AG09309 (cell line): ENCODE data around the gene BUD13.

Experiments used
- DNase-seq: peaks from one replicate; pipeline ENCODE4 v3.0.0-alpha.2; 2010; ENCODE audit warnings: low read depth
- H3K4me3 ChIP-seq: 2 replicates; pipeline ENCODE4 v1.5.1; 2011; ENCODE audit warnings: mild to moderate bottlenecking, low read depth, low read length, moderate library complexity; ENCODE audit not compliant: control insufficient read depth
- CTCF ChIP-seq: IDR thresholded peaks from 2 replicates; pipeline ENCODE4 v1.5.1; 2011; ENCODE audit warnings: mild to moderate bottlenecking, low read depth, low read length, inconsistent platforms; ENCODE audit not compliant: insufficient read depth, control insufficient read depth; ENCODE audit errors: missing control alignments

The BUD13 gene

GRCh38 chr11:116792869-116793771 lies 20.3 kb upstream of the BUD13 start:
- no peak for DNase-seq
- no peak overlapping the region for H3K4me3 ChIP-seq
- TF ChIP-seq CTCF: no peak

GRCh38 chr11:116792144-116792868 lies 19.5 kb upstream of the BUD13 start:
- no peak for DNase-seq
- H3K4me3 ChIP-seq: no peak overlapping the region
- no peak for TF ChIP-seq CTCF

GRCh38 chr11:116791813-116792143 lies 19.0 kb upstream of the BUD13 start, which contains the start of gene APOA5:
TSS of gene APOA5 (minus strand) at chr11:116791879. CDS start at chr11:116791860, 19 bp downstream.
- no peak within 1 kb of the TSS for H3K4me3 ChIP-seq
- no peak for TF ChIP-seq CTCF

GRCh38 chr11:116791002-116791812 lies 18.4 kb upstream of the BUD13 start:
- DNase-seq: no peak
- no peak overlapping the region for H3K4me3 ChIP-seq
- peak; percentile 94 for TF ChIP-seq CTCF

More at GRCh38 chr11:116791813-116792143, 19.0 kb upstream of the BUD13 start, which contains the start of gene APOA5:
- no peak for DNase-seq

- TF ChIP-seq CTCF: no peak
- DNase-seq: no peak
Observed at GRCh38 chr11:116790167-116791001, 17.6 kb upstream of the BUD13 start.

More at GRCh38 chr11:116790167-116791001, 17.6 kb upstream of the BUD13 start:
- H3K4me3 ChIP-seq: no peak overlapping the region
